Ectodermal cell (in vitro differentiated cells): ENCODE results near the gene ABCF2.

Experiments used
- H3K27ac ChIP-seq: 2 replicates; pipeline ENCODE4 v1.7.0; 2013; ENCODE audit warnings: mild to moderate bottlenecking, low read depth, low read length; ENCODE audit not compliant: insufficient read depth, poor library complexity, severe bottlenecking
- H3K27me3 ChIP-seq: 2 replicates; pipeline ENCODE4 v1.7.0; 2013; ENCODE audit warnings: mild to moderate bottlenecking, low read length; ENCODE audit not compliant: insufficient read depth, control insufficient read depth, poor library complexity, severe bottlenecking
- H3K36me3 ChIP-seq: one replicate; pipeline ENCODE4 v1.7.0; 2013; ENCODE audit warnings: low read length; ENCODE audit not compliant: control insufficient read depth, insufficient read depth
- H3K4me1 ChIP-seq: one replicate; pipeline ENCODE4 v1.7.0; 2013; ENCODE audit warnings: low read length; ENCODE audit not compliant: control insufficient read depth, insufficient read depth
- H3K4me3 ChIP-seq: 2 replicates; pipeline ENCODE4 v1.7.0; 2013; ENCODE audit warnings: low read depth, low read length, control low read depth; ENCODE audit not compliant: insufficient read depth
- H3K9me3 ChIP-seq: 2 replicates; pipeline ENCODE4 v1.7.0; 2013; ENCODE audit warnings: mild to moderate bottlenecking, low read length, moderate library complexity; ENCODE audit not compliant: control insufficient read depth
- WGBS, 2 experiments: methylation state at CpG; one replicate each; pipeline ENCODE4 v1.1.7; 2013; ENCODE audit warnings: missing lambda C conversion rate in 2 of 2; 5-methylcytosine and 5-hydroxymethylcytosine counted together

The ABCF2 gene

DNA sequence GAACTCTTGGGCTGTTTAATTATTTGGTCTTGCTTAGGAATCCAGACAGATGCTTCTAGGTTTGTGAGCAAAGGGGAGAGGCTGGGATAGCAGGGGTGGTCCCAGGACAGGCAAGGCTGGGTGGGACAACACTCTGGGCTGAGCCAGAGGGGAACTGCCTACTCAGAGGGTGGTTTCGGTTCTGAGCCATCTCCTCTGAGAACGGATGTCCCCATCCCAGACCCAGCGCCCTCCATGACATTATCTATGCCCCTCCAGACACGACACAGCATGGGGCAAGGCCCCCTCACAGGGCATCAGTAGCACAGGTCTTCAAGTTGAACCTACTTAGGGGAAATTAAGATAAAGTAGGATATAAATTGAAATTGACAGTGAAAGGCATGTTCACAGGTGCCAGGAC, 47.1 kb downstream of the ABCF2 start:
- 86 to 87% methylated on average over 4 of the region's 4 CpGs for WGBS, 2 experiments
- H3K4me1 ChIP-seq, result no peaks in the 10 kb centered on the region
- no peaks in the 10 kb centered on the region for H3K9me3 ChIP-seq
- H3K4me3 ChIP-seq, result no peak overlapping the region
- H3K36me3 ChIP-seq, result no peaks in the 10 kb centered on the region
- H3K27me3 ChIP-seq, result peaks cover 6% of the 10 kb centered on the region
- H3K27ac ChIP-seq, result no peak overlapping the region

DNA sequence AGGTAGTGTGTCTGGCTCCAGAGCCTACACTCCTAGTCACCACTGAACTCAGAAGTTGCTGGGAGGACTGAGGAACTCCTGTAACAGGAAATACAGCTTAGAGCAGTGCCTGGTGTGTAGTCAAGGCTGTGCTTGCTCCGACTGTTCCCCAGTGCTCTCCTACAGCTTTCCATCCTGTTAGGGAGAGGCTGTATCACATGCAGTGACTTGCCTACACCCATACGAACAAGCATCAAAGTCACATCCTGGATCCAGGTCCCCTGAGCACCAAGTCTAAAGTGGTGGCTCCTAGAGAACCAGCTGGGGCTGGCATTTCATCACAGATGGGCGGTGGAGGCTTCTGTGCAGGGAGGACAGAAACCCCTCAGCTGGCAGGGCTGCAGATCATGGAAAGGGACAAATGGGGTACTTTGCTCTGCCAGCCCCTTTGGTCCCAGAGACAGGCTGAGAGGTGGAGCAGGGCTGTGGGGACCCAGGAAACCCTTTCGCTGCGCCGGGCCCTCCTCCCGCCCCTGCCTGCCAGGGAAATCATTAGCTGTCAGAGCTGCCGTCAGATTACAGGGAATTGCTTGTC, 47.6 kb downstream of the ABCF2 start:
- H3K9me3 ChIP-seq, result no peaks in the 10 kb centered on the region
- peaks cover 6% of the 10 kb centered on the region for H3K27me3 ChIP-seq
- H3K4me1 ChIP-seq, result no peaks in the 10 kb centered on the region
- no peaks in the 10 kb centered on the region for H3K36me3 ChIP-seq
- H3K4me3 ChIP-seq, result no peak overlapping the region
- H3K27ac ChIP-seq, result no peak overlapping the region
- WGBS, 2 experiments, result 91% methylated on average over 8 of the region's 8 CpGs

DNA sequence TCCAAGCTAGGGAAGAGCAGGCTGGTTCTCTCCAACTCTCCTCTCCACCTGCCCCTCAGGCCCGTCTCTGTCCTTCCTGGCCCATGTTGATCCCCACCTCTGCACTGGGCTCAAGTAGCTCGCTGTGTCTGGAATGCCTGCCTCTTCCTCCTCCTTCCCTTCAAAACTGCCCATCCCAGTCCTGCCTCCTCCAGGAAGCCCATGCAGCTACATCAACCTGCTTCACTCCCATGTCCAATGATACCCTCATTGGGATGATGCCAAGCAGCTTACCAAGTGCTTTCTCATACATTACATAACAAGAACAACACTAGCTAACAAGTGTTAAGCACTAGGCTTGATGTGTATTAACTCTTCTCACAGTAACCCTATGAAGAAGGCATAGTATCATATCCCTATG, 48.2 kb downstream of the ABCF2 start:
- 71% methylated on average over 2 of the region's 2 CpGs for WGBS, 2 experiments
- Histone ChIP-seq H3K36me3 (no peaks in the 10 kb centered on the region), H3K4me1 (no peaks in the 10 kb centered on the region), H3K27ac (no peak overlapping the region), H3K27me3 (peaks cover 6% of the 10 kb centered on the region), H3K9me3 (no peaks in the 10 kb centered on the region), H3K4me3 (no peak overlapping the region)

DNA sequence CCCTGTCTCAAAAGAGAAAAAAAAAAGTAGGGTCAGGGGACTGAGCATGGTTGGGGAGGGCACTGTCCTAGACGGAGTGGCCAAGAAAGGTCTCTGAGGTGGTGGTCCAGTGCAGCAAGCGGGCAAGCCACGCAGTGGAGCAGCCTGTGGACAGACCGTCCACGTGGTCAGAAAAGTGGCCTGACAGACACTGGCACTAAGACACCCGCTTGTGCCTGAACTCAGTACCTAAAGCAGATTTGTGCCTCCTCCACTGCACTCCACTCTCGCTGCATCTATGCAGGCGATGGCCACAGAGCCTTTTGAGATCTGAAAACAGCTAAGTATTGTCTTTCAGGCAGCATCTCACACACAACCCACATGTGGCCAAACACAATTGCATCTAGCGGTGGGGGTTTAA, 48.8 kb downstream of the ABCF2 start:
- no peaks in the 10 kb centered on the region for H3K4me1 ChIP-seq
- H3K36me3 ChIP-seq, result no peaks in the 10 kb centered on the region
- H3K27me3 ChIP-seq, result peaks cover 9% of the 10 kb centered on the region
- no peak overlapping the region for H3K4me3 ChIP-seq
- no peak overlapping the region for H3K27ac ChIP-seq
- peaks cover 2% of the 10 kb centered on the region for H3K9me3 ChIP-seq
- whole genome bisulfite sequencing, 2 experiments, result 89 to 92% methylated on average over 9 of the region's 9 CpGs

DNA sequence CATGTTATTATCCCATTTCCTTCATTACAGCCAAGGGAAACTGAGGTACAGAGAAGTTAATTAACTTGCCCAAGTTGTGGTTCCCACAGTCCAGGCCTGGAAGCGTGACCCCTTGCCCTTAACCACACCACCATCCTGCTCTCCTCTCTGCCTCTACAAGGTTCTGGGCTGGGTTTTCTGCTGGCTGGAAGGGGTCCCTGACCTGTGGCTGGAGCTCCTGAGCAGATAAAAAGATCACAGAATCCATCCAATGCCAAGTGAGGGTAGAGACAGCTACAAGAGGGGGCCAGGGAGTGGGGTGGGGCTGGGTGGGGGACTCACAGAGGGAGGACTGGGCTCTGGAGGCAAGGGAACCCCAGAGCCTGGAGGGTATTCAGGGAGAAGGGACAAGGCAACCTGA, 49.7 kb downstream of the ABCF2 start:
- 88 to 91% methylated on average over 1 of the region's 1 CpG for WGBS, 2 experiments
- Histone ChIP-seq H3K27ac (no peak overlapping the region), H3K4me3 (no peak overlapping the region), H3K9me3 (peaks cover 2% of the 10 kb centered on the region), H3K36me3 (no peaks in the 10 kb centered on the region), H3K4me1 (no peaks in the 10 kb centered on the region), H3K27me3 (peaks cover 15% of the 10 kb centered on the region)

DNA sequence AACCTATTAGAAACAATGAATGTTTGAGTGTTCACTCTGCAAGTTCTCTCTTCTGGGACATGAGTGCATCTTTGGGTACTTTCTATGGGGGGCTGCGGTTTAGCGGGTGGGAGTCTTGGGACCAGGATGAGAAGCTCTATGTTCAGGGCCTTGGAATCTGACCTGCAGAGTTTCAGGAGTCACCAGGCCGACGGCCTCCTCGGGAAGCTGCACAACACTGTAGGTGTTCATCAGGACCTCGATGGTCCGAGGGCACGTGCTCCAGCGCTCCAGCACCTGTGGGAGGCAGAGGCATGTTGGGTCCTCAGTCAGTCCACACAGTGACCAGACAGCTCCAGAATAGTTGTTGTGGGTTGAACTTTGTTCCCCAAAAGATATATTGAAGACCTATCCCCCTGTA, 50.6 kb downstream of the ABCF2 start:
- no peaks in the 10 kb centered on the region for H3K36me3 ChIP-seq
- peaks cover 24% of the 10 kb centered on the region for H3K27me3 ChIP-seq
- WGBS, 2 experiments, result 91 to 93% methylated on average over 9 of the region's 9 CpGs
- H3K4me3 ChIP-seq, result no peak overlapping the region
- peaks cover 2% of the 10 kb centered on the region for H3K9me3 ChIP-seq
- no peaks in the 10 kb centered on the region for H3K4me1 ChIP-seq
- no peak overlapping the region for H3K27ac ChIP-seq

DNA sequence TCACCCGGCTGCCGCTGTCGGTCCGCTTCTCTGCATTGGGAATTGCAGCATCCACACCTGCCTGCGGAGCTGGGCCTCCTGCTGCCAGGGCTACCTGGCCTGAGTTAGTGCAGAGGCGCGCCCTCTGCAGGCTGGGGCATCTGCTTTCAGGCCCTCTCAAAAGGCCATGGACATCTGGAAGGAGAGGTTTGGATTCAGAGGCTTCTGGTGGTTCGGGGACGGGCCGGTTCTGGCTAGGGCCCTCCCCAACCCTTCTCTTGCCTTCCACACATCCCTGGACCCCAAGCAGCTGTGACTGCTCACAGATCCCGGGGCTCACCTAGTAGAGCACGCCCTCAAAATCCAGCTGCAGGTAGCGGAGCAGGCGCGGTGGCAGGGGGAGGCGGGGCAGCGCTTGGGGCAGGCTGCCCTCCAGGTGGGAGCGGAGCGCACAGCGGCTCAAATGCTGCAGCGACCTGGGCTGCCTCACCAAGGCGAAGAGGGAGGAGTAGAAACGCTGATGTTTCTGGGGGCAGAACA, 51.2 kb downstream of the ABCF2 start:
- no peak overlapping the region for H3K27ac ChIP-seq
- 83 to 91% methylated on average over 23 of the region's 23 CpGs for WGBS, 2 experiments
- no peaks in the 10 kb centered on the region for H3K36me3 ChIP-seq
- peaks cover 2% of the 10 kb centered on the region for H3K9me3 ChIP-seq
- H3K4me3 ChIP-seq, result no peak overlapping the region
- H3K27me3 ChIP-seq, result peaks cover 30% of the 10 kb centered on the region
- H3K4me1 ChIP-seq, result no peaks in the 10 kb centered on the region

DNA sequence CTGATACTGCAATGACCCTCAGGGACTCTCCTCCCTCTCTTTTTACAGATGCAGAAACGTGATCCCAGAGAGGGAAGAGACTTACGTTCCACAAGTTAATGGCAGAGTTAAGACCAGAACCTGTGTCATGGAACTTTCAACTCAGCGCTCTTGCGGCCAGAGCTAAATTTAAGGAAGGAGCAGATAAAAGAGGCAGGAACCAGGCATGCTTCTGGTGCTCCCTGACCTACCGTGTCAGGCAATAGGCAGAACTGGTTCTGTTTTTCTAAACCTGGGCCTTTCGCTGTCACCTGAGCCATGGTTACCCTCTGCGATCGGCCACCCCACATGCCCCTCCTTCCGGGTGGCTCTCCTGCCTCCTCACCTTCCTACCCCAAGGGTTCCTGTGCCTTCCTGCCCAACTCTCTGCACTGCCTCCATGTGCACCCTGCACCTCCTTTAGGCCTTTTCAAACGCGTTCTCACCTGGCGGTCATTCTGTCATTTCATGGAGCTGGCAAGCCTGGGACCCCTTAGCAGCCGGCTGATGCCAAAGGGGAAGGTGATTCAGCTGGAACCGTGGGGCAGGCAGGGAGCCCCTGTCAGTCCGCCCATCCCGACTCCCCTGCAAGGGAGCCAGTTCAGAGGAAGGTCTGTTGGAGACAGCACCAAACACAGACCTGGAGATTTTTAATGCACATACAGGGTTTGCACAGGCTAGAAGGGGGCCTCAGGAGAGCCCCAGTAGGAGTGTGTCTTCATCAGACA, 51.8 kb downstream of the ABCF2 start:
- Histone ChIP-seq H3K27me3 (peaks cover 36% of the 10 kb centered on the region), H3K27ac (no peak overlapping the region), H3K36me3 (no peaks in the 10 kb centered on the region), H3K9me3 (peaks cover 2% of the 10 kb centered on the region), H3K4me3 (no peak overlapping the region), H3K4me1 (no peaks in the 10 kb centered on the region)
- 91 to 92% methylated on average over 16 of the region's 16 CpGs for WGBS, 2 experiments

DNA sequence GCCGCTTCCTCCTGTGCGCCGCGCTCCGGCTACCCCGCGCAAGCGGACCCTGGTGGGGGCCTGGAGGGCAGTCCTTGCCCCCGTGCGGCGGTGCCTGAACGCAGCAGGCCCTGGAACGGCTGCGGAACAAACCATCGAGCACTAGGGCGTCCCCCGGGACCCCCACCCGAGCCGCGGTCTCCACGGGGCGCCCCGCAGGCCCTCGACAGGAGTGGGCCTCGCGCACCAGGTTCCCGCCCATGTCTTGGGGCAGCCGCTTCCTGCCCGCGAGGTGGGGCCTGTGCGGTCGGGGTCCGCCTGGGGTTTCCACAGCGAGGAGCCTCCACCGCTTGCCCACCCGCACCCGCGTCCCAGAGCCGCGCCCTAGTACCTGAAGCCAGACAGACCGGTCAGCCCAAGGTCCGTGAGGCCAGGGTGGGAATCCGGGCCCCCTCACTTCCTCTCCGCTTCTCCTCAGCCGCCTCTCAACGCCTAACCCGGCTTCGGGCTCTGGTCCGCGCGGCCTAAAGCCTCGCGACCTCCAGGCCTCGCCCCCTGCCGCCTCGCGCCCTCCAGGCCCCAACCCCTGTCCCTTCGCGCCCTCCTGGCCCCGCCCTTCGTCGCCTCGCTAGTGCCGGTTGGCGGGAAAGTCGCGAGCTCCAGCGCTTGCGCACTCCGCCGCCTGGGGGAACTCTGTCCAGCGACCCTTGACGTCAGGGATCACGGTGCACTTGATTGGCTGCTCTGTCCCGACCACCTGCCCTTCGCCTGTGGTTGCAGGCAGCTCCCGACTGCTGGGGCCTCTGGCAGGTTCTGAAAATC, 52.6 kb downstream of the ABCF2 start:
- Histone ChIP-seq H3K27ac (no peak overlapping the region), H3K36me3 (no peaks in the 10 kb centered on the region), H3K9me3 (peaks cover 2% of the 10 kb centered on the region), H3K4me3 (no peak overlapping the region), H3K27me3 (peaks cover 44% of the 10 kb centered on the region), H3K4me1 (no peaks in the 10 kb centered on the region)
- 92 to 93% methylated on average over 77 of the region's 77 CpGs for WGBS, 2 experiments
